H1 (cell line): ENCODE measurements around the gene FA2H. TPM values are rescaled to one million over a fixed set of nuclear protein-coding genes. Genes with fewer than 3 reads are reported as not detected.

Source experiments
- CTCF ChIA-PET: fragments of 300-600 bp; sonication (Branson Sonifier 250); formaldehyde crosslinking; loops from one replicate; lab custom pipeline; 2021; ENCODE audit not compliant: partially characterized antibody; lab: Charles Lee
- POLR2A ChIA-PET: fragments of 300-600 bp; sonication (Branson Sonifier 250); formaldehyde crosslinking; loops from one replicate; lab custom pipeline; 2021; ENCODE audit warnings: inconsistent platforms; ENCODE audit not compliant: partially characterized antibody; lab: Charles Lee
- DNase-seq, 2 experiments: peaks; one replicate each; pipeline versions ENCODE4 v3.0.0 to v3.0.0-alpha.2; 2010 to 2022; ENCODE audit warnings: low spot score in 2 of 2, low read depth in 1 of 2, mixed read lengths in 1 of 2
- FAIRE-seq: peaks from 2 replicates; lab custom pipeline; 2011; peaks lifted over from hg19 to GRCh38; lab: Jason Lieb, UNC
- H2AFZ ChIP-seq: 2 replicates; pipeline ENCODE4 v1.8.1; 2012; ENCODE audit warnings: low read length, inconsistent platforms
- H2AK5ac ChIP-seq: 2 replicates; pipeline ENCODE4 v1.6.1; 2013; ENCODE audit warnings: low read depth, low read length
- H2BK120ac ChIP-seq: replicated peaks from 2 replicates; pipeline ENCODE3; 2013; ENCODE audit warnings: low read depth, low read length, inconsistent platforms
- H2BK12ac ChIP-seq: 2 replicates; pipeline ENCODE4 v1.6.1; 2013; ENCODE audit warnings: low read depth, low read length
- H2BK15ac ChIP-seq: 2 replicates; pipeline ENCODE4 v1.6.1; 2013; ENCODE audit warnings: low read length
- H2BK20ac ChIP-seq: 2 replicates; pipeline ENCODE4 v1.6.1; 2013; ENCODE audit warnings: low read length
- H2BK5ac ChIP-seq: 2 replicates; pipeline ENCODE4 v1.6.1; 2013; ENCODE audit warnings: low read depth, low read length
- H3K14ac ChIP-seq: 2 replicates; pipeline ENCODE4 v1.6.1; 2013; ENCODE audit warnings: inconsistent platforms; ENCODE audit not compliant: insufficient read length
- H3K18ac ChIP-seq: 2 replicates; pipeline ENCODE4 v1.6.1; 2013; ENCODE audit warnings: low read length; ENCODE audit errors: extremely low read depth
- H3K23ac ChIP-seq: 2 replicates; pipeline ENCODE4 v1.6.1; 2013; ENCODE audit warnings: inconsistent platforms; ENCODE audit not compliant: insufficient read length
- H3K23me2 ChIP-seq: 2 replicates; pipeline ENCODE4 v1.6.1; 2013; ENCODE audit warnings: low read depth, low read length
- H3K27ac ChIP-seq: 2 replicates; pipeline ENCODE4 v1.6.1; 2011; ENCODE audit warnings: low read depth, low read length, inconsistent platforms
- H3K27me3 ChIP-seq, 4 experiments: replicated peaks in 1 of 4; 1 replicate in 1 of 4; 2 replicates in 3 of 4; pipeline versions ENCODE4 v1.6.1 to v1.8.1; 2011 to 2013; ENCODE audit warnings: low read length in 3 of 4, mild to moderate bottlenecking in 3 of 4, inconsistent platforms in 2 of 4, mixed read lengths in 2 of 4, moderate library complexity in 1 of 4; ENCODE audit not compliant: control insufficient read depth in 3 of 4, insufficient read depth in 3 of 4; ENCODE audit errors: extremely low read depth in 1 of 4
- H3K36me3 ChIP-seq, 4 experiments: 2 replicates each; pipeline versions ENCODE4 v1.6.1 to v1.8.1; 2011 to 2013; ENCODE audit warnings: mild to moderate bottlenecking in 4 of 4, low read length in 3 of 4, moderate library complexity in 2 of 4, control low read depth in 1 of 4, inconsistent platforms in 1 of 4; ENCODE audit not compliant: insufficient read depth in 4 of 4, control insufficient read depth in 2 of 4
- H3K4ac ChIP-seq: replicated peaks from 2 replicates; pipeline ENCODE3; 2013; ENCODE audit warnings: low read length, low read depth, mixed read lengths, inconsistent platforms; ENCODE audit not compliant: insufficient read length
- H3K4me1 ChIP-seq, 4 experiments: replicated peaks in 1 of 4; 1 replicate in 1 of 4; 2 replicates in 3 of 4; pipeline versions ENCODE4 v1.6.1 to v1.8.1; 2011 to 2013; ENCODE audit warnings: low read length in 3 of 4, inconsistent platforms in 2 of 4, mixed read lengths in 1 of 4; ENCODE audit not compliant: insufficient read depth in 4 of 4, control insufficient read depth in 3 of 4
- H3K4me2 ChIP-seq, 2 experiments: 2 replicates each; pipeline versions ENCODE4 v1.6.1 to v1.8.1; 2011 to 2013; ENCODE audit warnings: low read depth in 2 of 2, low read length in 2 of 2, control low read depth in 1 of 2, inconsistent platforms in 1 of 2, mild to moderate bottlenecking in 1 of 2; ENCODE audit not compliant: insufficient read depth in 1 of 2
- H3K4me3 ChIP-seq, 4 experiments: fragments of 200-600, 300-600 bp in 1 of 4; sonication (generic), shearing (Covaris generic), sonication (Bioruptor Twin) in 1 of 4; 2 replicates each; pipeline versions ENCODE4 v1.5.1 to v1.8.1; 2011 to 2016; ENCODE audit warnings: low read length in 4 of 4, low read depth in 3 of 4, control low read depth in 2 of 4, inconsistent platforms in 2 of 4, mild to moderate bottlenecking in 2 of 4, mixed read lengths in 1 of 4, moderate library complexity in 1 of 4; ENCODE audit not compliant: insufficient read depth in 2 of 4; ENCODE audit errors: extremely low read depth in 1 of 4
- H3K56ac ChIP-seq: replicated peaks from 2 replicates; pipeline ENCODE3; 2013; ENCODE audit warnings: low read depth, mild to moderate bottlenecking, mixed read lengths, low read length, inconsistent platforms; ENCODE audit not compliant: insufficient read length
- H3K79me1 ChIP-seq: 2 replicates; pipeline ENCODE4 v1.6.1; 2013; ENCODE audit warnings: low read depth, low read length, control low read depth
- H3K79me2 ChIP-seq, 2 experiments: 2 replicates each; pipeline versions ENCODE4 v1.6.1 to v1.8.1; 2012 to 2013; ENCODE audit warnings: low read length in 2 of 2, mild to moderate bottlenecking in 2 of 2, inconsistent platforms in 1 of 2; ENCODE audit not compliant: insufficient read depth in 2 of 2, control insufficient read depth in 1 of 2
- H3K9ac ChIP-seq, 4 experiments: replicated peaks in 1 of 4; 1 replicate in 1 of 4; 2 replicates in 3 of 4; pipeline versions ENCODE4 v1.6.1 to v1.8.1; 2011 to 2013; ENCODE audit warnings: low read depth in 3 of 4, low read length in 3 of 4, control low read depth in 2 of 4, mild to moderate bottlenecking in 2 of 4, moderate library complexity in 2 of 4, inconsistent platforms in 1 of 4; ENCODE audit errors: extremely low read depth in 1 of 4
- H3K9me3 ChIP-seq, 2 experiments: 2 replicates each; pipeline versions ENCODE4 v1.6.1 to v1.8.1; 2012 to 2013; ENCODE audit warnings: mild to moderate bottlenecking in 2 of 2, moderate library complexity in 2 of 2, control low read depth in 1 of 2, inconsistent platforms in 1 of 2, low read depth in 1 of 2, low read length in 1 of 2, mixed read lengths in 1 of 2; ENCODE audit not compliant: insufficient read depth in 2 of 2
- H4K20me1 ChIP-seq, 2 experiments: replicated peaks in 1 of 2; 2 replicates each; pipeline versions ENCODE3 to v1.8.1; 2011 to 2013; ENCODE audit warnings: inconsistent platforms in 2 of 2, low read length in 2 of 2, mild to moderate bottlenecking in 1 of 2; ENCODE audit not compliant: insufficient read depth in 2 of 2, control insufficient read depth in 1 of 2
- H4K5ac ChIP-seq: 2 replicates; pipeline ENCODE4 v1.6.1; 2013; ENCODE audit warnings: low read length, low read depth, mixed read lengths, inconsistent platforms; ENCODE audit not compliant: insufficient read length
- H4K8ac ChIP-seq: 2 replicates; pipeline ENCODE4 v1.8.0; 2013; ENCODE audit warnings: mild to moderate bottlenecking, moderate library complexity, low read length, inconsistent platforms; ENCODE audit not compliant: insufficient read depth; ENCODE audit errors: extremely low read depth
- H4K91ac ChIP-seq: replicated peaks from 2 replicates; pipeline ENCODE3; 2013; ENCODE audit warnings: low read length, mixed read lengths, inconsistent platforms; ENCODE audit not compliant: insufficient read length
- SIN3A ChIP-seq, 2 experiments: IDR thresholded peaks in 1 of 2; conservative IDR thresholded peaks in 1 of 2; 2 replicates each; pipeline ENCODE4 v1.6.1; 2011 to 2012; ENCODE audit warnings: low read length in 2 of 2, improper control_type of control experiment in 1 of 2, low read depth in 1 of 2, mild to moderate bottlenecking in 1 of 2
- SP4 ChIP-seq: IDR thresholded peaks from 2 replicates; pipeline ENCODE4 v1.6.1; 2012; ENCODE audit warnings: low read length, inconsistent platforms
- WGBS, 2 experiments: shearing (Covaris generic) in 1 of 2; methylation state at CpG; one replicate each; pipeline versions ENCODE4 v1.1.6 to v1.1.7; 2013 to 2015; ENCODE audit warnings: low lambda C conversion rate in 2 of 2, mixed read lengths in 2 of 2, inconsistent platforms in 1 of 2, low coverage in 1 of 2, missing lambda C conversion rate in 1 of 2; ENCODE audit not compliant: insufficient replicate concordance in 2 of 2, insufficient coverage in 1 of 2, insufficient read length in 1 of 2; ENCODE audit errors: extremely low coverage in 1 of 2, missing lambda C conversion rate in 1 of 2; 5-methylcytosine and 5-hydroxymethylcytosine counted together
- polyA plus RNA-seq, 7 experiments: library from polyadenylated mRNA; depleted of rRNA in 3 of 7; stranded (reverse) in 5 of 7; unstranded in 2 of 7; fragments of >200 nt in 5 of 7; fragments of 200-250 nt in 2 of 7; gene quantifications; 1 replicate in 5 of 7; 2 replicates in 1 of 7; 4 replicates in 1 of 7; pipeline versions ENCODE4 v1.2.1 to v1.2.3, GENCODE V29; 2011 to 2013; ENCODE audit warnings: missing spikeins in 2 of 7, mixed read lengths in 2 of 7
- total RNA-seq: library from RNA; stranded (reverse); fragmentation: NEBNext Ultra II Directional; extraction: Animal tissue kit (Norgen Biotek cat#: 25700); gene quantifications from 2 replicates; pipeline ENCODE4 v1.2.1, GENCODE V29; 2021

FA2H gene
- total and polyA plus RNA-seq, 2 of the 8 experiments (the other 6 are each of a cell fraction or from before 2014, with no cell fraction given): 2.1 to 2.5 TPM

- H2AFZ ChIP-seq: no peak overlapping the region
- no peak for FAIRE-seq
- TF ChIP-seq SP4: no peak
- TF ChIP-seq SIN3A (conservative IDR thresholded peaks at IDR 0.05 in 1 of 2, IDR thresholded peaks at IDR 0.05 in 1 of 2; ENCODE audit: low read depth in 1 of 2, low read length in 2 of 2): no peak
These were observed 13.5 kb upstream of the FA2H start for GRCh38 chr16:74788108-74788507.

More at GRCh38 chr16:74788108-74788507, 13.5 kb upstream of the FA2H start:
- no peak overlapping the region for H2BK15ac ChIP-seq
- H3K9me3 ChIP-seq: 0 out of 4 replicates have a peak, but pooled peaks cover 0 to 2% of the 10 kb centered on the region in 2 experiments
- H3K18ac ChIP-seq: no peak overlapping the region
- H2BK5ac ChIP-seq: no peak overlapping the region
- H3K4me1 ChIP-seq: no peaks in the 10 kb centered on the region
- no peaks in the 10 kb centered on the region for H3K79me2 ChIP-seq
- no peaks in the 10 kb centered on the region for H3K79me1 ChIP-seq
- no peak overlapping the region for H2BK12ac ChIP-seq
- H3K27me3 ChIP-seq: no peaks in the 10 kb centered on the region; a peak in 1 of 7 replicates
- no peak overlapping the region for H2BK20ac ChIP-seq
- H3K4me2 ChIP-seq: no peak overlapping the region
- no peak overlapping the region for H4K8ac ChIP-seq
- no peak overlapping the region for H2BK120ac ChIP-seq
- no peak overlapping the region for H3K56ac ChIP-seq
- CTCF ChIA-PET: interaction anchor here (0.8 to 1.8 kb wide), 5 partner anchors 14 to 829 kb away, joined by 3 to 5 read pairs (median 3); partner anchors contain the start of gene FA2H
- POLR2A ChIA-PET: no interaction called here
- no peak overlapping the region for H4K5ac ChIP-seq
- no peak overlapping the region for H4K91ac ChIP-seq
- H2AK5ac ChIP-seq: no peak overlapping the region
- no peaks in the 10 kb centered on the region for H4K20me1 ChIP-seq
- H3K4ac ChIP-seq: no peak overlapping the region
- no peak overlapping the region for H3K23ac ChIP-seq
- WGBS, 2 experiments: 83% methylated on average over 7 of the region's 7 CpGs; no CpG with 5 or more reads in 1 of the 2 experiments
- no peak overlapping the region for H3K9ac ChIP-seq
- no peak overlapping the region for H3K27ac ChIP-seq
- no peaks in the 10 kb centered on the region for H3K36me3 ChIP-seq
- no peak overlapping the region for H3K4me3 ChIP-seq
- H3K23me2 ChIP-seq: no peaks in the 10 kb centered on the region
- no peak overlapping the region for H3K14ac ChIP-seq
- no peak for DNase-seq
